WERI-Rb-1 (cell line): ENCODE results near the gene POLE4.

Experiments used
- DNase-seq: peaks from one replicate; pipeline ENCODE4 v3.0.0-alpha.2; 2020
- H3K27ac ChIP-seq: fragments of 250-450 bp; sonication (Bioruptor Pico); 2 replicates; pipeline ENCODE4 v1.5.1; 2020; ENCODE audit warnings: mild to moderate bottlenecking, moderate library complexity
- H3K27me3 ChIP-seq: fragments of 250-450 bp; sonication (Bioruptor Pico); 2 replicates; pipeline ENCODE4 v1.5.1; 2021; ENCODE audit warnings: mild to moderate bottlenecking, low read depth, moderate library complexity; ENCODE audit not compliant: insufficient read depth, severe bottlenecking
- H3K36me3 ChIP-seq: fragments of 250-450 bp; sonication (Bioruptor Pico); 2 replicates; pipeline ENCODE4 v1.5.1; 2020; ENCODE audit warnings: mild to moderate bottlenecking, moderate library complexity
- H3K4me3 ChIP-seq: 2 replicates; pipeline ENCODE4 v1.5.1; 2011; ENCODE audit warnings: low read depth, mild to moderate bottlenecking, control low read depth, low read length
- H3K9me3 ChIP-seq: fragments of 250-450 bp; sonication (Bioruptor Pico); 2 replicates; pipeline ENCODE4 v1.5.1; 2021; ENCODE audit warnings: mild to moderate bottlenecking, moderate library complexity; ENCODE audit not compliant: severe bottlenecking
- CTCF ChIP-seq: IDR thresholded peaks from 2 replicates; pipeline ENCODE4 v1.5.1; 2011; ENCODE audit warnings: low read depth, mild to moderate bottlenecking, control low read depth, inconsistent platforms, low read length

The POLE4 gene

GRCh38 chr2:74984947-74985637, 26.6 kb downstream of the POLE4 start:
- DNase-seq, result no peak
- Histone ChIP-seq H3K4me3 (no peak overlapping the region), H3K27me3 (no peaks in the 10 kb centered on the region), H3K36me3 (no peaks in the 10 kb centered on the region), H3K9me3 (no peaks in the 10 kb centered on the region), H3K27ac (no peak overlapping the region)
- TF ChIP-seq CTCF, result no peak

GRCh38 chr2:74985978-74986609, 27.7 kb downstream of the POLE4 start:
- no peak for DNase-seq
- no peaks in the 10 kb centered on the region for H3K9me3 ChIP-seq
- H3K36me3 ChIP-seq, result no peaks in the 10 kb centered on the region
- no peak overlapping the region for H3K4me3 ChIP-seq
- no peak overlapping the region for H3K27ac ChIP-seq
- H3K27me3 ChIP-seq, result no peaks in the 10 kb centered on the region
- no peak for TF ChIP-seq CTCF

- no peak for TF ChIP-seq CTCF
- Histone ChIP-seq H3K36me3 (no peaks in the 10 kb centered on the region), H3K9me3 (no peaks in the 10 kb centered on the region), H3K4me3 (no peak overlapping the region), H3K27me3 (no peaks in the 10 kb centered on the region), H3K27ac (no peak overlapping the region)
- DNase-seq, result no peak
These were observed 33.5 kb downstream of the POLE4 start for GRCh38 chr2:74991977-74992376.

- no peak for TF ChIP-seq CTCF
- DNase-seq, result no peak
- Histone ChIP-seq H3K27me3 (no peaks in the 10 kb centered on the region), H3K36me3 (no peaks in the 10 kb centered on the region), H3K9me3 (no peaks in the 10 kb centered on the region), H3K27ac (no peak overlapping the region), H3K4me3 (no peak overlapping the region)
These were observed 41.0 kb downstream of the POLE4 start for GRCh38 chr2:74999468-74999867.

- no peak overlapping the region for H3K27ac ChIP-seq
- H3K27me3 ChIP-seq, result no peaks in the 10 kb centered on the region
- H3K9me3 ChIP-seq, result peaks cover 2% of the 10 kb centered on the region
- no peak for DNase-seq
- no peaks in the 10 kb centered on the region for H3K36me3 ChIP-seq
- no peak overlapping the region for H3K4me3 ChIP-seq
- no peak for TF ChIP-seq CTCF
These were observed 43.6 kb downstream of the POLE4 start for GRCh38 chr2:75002007-75002406.
